DND-41 (cell line): ENCODE data around the gene TAGAP.

ENCODE experiments used
- ATAC-seq: fragments of 200-7000 bp; cut with Tn5 transposase; 3 replicates; pipeline ENCODE4 v1.9.1; 2021; ENCODE audit warnings: low read depth; ENCODE audit not compliant: insufficient read depth
- DNase-seq: peaks from one replicate; pipeline ENCODE4 v3.0.0-alpha.2; 2020
- H2AFZ ChIP-seq: 2 replicates; pipeline ENCODE4 v1.6.0; 2012; ENCODE audit warnings: low read depth, low read length
- H3K27ac ChIP-seq: 2 replicates; pipeline ENCODE4 v1.5.1; 2012; ENCODE audit warnings: low read length, inconsistent platforms
- H3K27me3 ChIP-seq: fragments of 200-600 bp; sonication (generic); 2 replicates; pipeline ENCODE4 v1.6.0; 2012; ENCODE audit warnings: low read length, mild to moderate bottlenecking, inconsistent platforms; ENCODE audit not compliant: insufficient read depth, poor library complexity
- H3K36me3 ChIP-seq: 2 replicates; pipeline ENCODE4 v1.5.1; 2012; ENCODE audit warnings: low read length, inconsistent platforms; ENCODE audit not compliant: insufficient read depth
- H3K4me1 ChIP-seq: 2 replicates; pipeline ENCODE4 v1.5.1; 2012; ENCODE audit warnings: mild to moderate bottlenecking, low read length; ENCODE audit not compliant: insufficient read depth
- H3K4me2 ChIP-seq: 2 replicates; pipeline ENCODE4 v1.6.0; 2012; ENCODE audit warnings: mild to moderate bottlenecking, moderate library complexity, low read length, inconsistent platforms; ENCODE audit not compliant: insufficient read depth
- H3K4me3 ChIP-seq, 2 experiments: fragments of 200-600 bp in 1 of 2; shearing (Covaris generic) in 1 of 2; 2 replicates each; pipeline ENCODE4 v1.5.1; 2012 to 2016; ENCODE audit warnings: inconsistent platforms in 2 of 2, low read length in 2 of 2, mild to moderate bottlenecking in 2 of 2, low read depth in 1 of 2, moderate library complexity in 1 of 2
- H3K79me2 ChIP-seq: 2 replicates; pipeline ENCODE4 v1.6.0; 2012; ENCODE audit warnings: low read length, inconsistent platforms; ENCODE audit not compliant: insufficient read depth
- H3K9ac ChIP-seq: 2 replicates; pipeline ENCODE4 v1.6.0; 2012; ENCODE audit warnings: low read depth, mild to moderate bottlenecking, inconsistent platforms, low read length, moderate library complexity
- H3K9me3 ChIP-seq: 2 replicates; pipeline ENCODE4 v1.5.1; 2012; ENCODE audit warnings: low read length, moderate library complexity, mild to moderate bottlenecking, inconsistent platforms; ENCODE audit not compliant: insufficient read depth, severe bottlenecking
- H4K20me1 ChIP-seq: 2 replicates; pipeline ENCODE4 v1.6.0; 2012; ENCODE audit warnings: low read length; ENCODE audit not compliant: insufficient read depth
- EZH2 ChIP-seq: IDR thresholded peaks from 3 replicates; pipeline ENCODE4 v1.6.1; 2012; ENCODE audit warnings: borderline replicate concordance, low read depth, mild to moderate bottlenecking, moderate library complexity, low read length, inconsistent platforms; ENCODE audit not compliant: severe bottlenecking
- TF ChIP-seq, protein P1 (sequence below): IDR thresholded peaks from 2 replicates; pipeline ENCODE4 v1.5.1; 2012; ENCODE audit warnings: borderline replicate concordance, low read length, moderate library complexity, mild to moderate bottlenecking; ENCODE audit not compliant: poor library complexity, severe bottlenecking; ENCODE audit errors: extremely low read depth

The TAGAP gene

DNA sequence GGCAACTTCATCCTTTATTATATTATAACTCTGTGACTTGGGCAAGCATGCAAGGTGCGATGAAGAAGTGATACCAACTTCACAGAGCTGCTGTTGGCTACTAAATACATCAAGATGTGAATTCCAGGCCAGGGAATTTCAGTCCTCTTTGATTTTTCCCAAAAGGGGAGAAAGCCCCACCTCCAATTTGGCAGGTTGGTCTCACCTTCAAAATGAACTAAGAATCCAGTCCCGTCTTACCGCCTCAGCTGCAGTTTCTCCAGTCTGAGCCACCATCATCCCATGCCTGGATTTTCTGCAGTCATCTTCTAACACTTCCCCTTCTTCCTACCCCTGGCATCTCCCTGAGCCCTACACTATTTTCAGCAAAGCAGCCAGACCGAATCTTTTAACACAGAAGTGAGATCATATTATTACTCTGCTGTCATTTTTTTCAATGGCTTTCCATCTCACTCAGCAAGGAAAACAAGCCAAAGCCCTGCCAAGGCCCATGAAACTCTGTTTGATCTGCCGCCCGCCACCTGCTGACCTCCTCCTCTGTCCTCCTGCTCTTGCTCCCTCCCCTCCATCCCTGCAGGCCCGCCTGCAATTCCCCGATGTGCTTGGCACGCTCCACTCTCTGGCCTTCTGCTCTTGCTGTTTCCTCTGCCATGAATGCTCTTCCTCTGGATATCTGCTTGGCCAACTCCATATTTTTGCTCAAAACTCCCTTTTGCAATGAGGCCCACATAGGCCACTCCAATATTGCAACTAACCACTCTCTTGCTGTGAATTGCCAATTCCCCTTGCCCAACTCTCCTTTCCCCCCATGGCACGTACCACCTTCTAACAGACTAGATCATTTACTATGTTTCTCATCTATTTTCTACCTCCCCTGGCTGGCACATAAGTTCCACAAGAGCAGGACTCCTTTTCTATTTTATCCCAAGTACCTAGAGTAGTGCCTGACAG lies 46.0 kb upstream of the TAGAP start:
- TF ChIP-seq, protein P1, sequence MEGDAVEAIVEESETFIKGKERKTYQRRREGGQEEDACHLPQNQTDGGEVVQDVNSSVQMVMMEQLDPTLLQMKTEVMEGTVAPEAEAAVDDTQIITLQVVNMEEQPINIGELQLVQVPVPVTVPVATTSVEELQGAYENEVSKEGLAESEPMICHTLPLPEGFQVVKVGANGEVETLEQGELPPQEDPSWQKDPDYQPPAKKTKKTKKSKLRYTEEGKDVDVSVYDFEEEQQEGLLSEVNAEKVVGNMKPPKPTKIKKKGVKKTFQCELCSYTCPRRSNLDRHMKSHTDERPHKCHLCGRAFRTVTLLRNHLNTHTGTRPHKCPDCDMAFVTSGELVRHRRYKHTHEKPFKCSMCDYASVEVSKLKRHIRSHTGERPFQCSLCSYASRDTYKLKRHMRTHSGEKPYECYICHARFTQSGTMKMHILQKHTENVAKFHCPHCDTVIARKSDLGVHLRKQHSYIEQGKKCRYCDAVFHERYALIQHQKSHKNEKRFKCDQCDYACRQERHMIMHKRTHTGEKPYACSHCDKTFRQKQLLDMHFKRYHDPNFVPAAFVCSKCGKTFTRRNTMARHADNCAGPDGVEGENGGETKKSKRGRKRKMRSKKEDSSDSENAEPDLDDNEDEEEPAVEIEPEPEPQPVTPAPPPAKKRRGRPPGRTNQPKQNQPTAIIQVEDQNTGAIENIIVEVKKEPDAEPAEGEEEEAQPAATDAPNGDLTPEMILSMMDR = no peak
- TF ChIP-seq EZH2 = no peak

DNA sequence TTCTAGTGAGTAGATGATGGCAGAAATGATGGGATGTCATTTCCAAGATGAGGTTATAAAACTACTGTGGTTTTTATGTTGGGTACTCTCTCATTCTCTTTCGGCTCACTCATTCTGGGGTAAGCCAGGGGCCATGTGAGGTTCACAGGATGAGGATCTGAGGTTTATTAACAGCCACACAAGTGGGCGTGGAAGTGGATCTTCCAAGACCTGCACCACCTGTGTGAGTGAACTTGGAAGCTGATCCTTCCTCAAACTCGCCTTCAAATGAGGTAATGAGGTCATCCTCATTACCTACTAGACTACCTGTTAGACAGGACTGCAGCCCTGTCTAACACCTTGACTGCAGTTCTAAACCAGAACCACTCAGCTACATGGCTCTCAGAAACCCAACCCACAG lies 45.1 kb upstream of the TAGAP start:
- no peak for DNase-seq
- H3K36me3 ChIP-seq = no peaks in the 10 kb centered on the region
- H3K27ac ChIP-seq = no peak overlapping the region
- no peaks in the 10 kb centered on the region for H3K79me2 ChIP-seq
- no peak overlapping the region for H3K9ac ChIP-seq
- no peaks in the 10 kb centered on the region for H4K20me1 ChIP-seq
- TF ChIP-seq, protein P1 = no peak
- TF ChIP-seq EZH2 = no peak
- no peak overlapping the region for H3K4me3 ChIP-seq
- H2AFZ ChIP-seq = no peak overlapping the region
- H3K4me1 ChIP-seq = peaks cover 1% of the 10 kb centered on the region; the same call in 1 of the 2 replicates
- H3K27me3 ChIP-seq = no peaks in the 10 kb centered on the region
- ATAC-seq = no peak
- H3K4me2 ChIP-seq = no peak overlapping the region
- H3K9me3 ChIP-seq = no peaks in the 10 kb centered on the region

More for the DNA sequence above, 46.0 kb upstream of the TAGAP start:
- H3K4me2 ChIP-seq = no peak overlapping the region
- peaks cover 3% of the 10 kb centered on the region; the same call in 1 of the 2 replicates for H3K4me1 ChIP-seq
- no peak overlapping the region for H3K27ac ChIP-seq
- no peaks in the 10 kb centered on the region for H3K36me3 ChIP-seq
- H3K9me3 ChIP-seq = no peaks in the 10 kb centered on the region
- H3K79me2 ChIP-seq = no peaks in the 10 kb centered on the region
- H4K20me1 ChIP-seq = no peaks in the 10 kb centered on the region
- no peak overlapping the region for H3K9ac ChIP-seq
- DNase-seq = no peak
- no peak overlapping the region for H2AFZ ChIP-seq
- ATAC-seq = no peak
- H3K4me3 ChIP-seq = no peak overlapping the region
- H3K27me3 ChIP-seq = no peaks in the 10 kb centered on the region

DNA sequence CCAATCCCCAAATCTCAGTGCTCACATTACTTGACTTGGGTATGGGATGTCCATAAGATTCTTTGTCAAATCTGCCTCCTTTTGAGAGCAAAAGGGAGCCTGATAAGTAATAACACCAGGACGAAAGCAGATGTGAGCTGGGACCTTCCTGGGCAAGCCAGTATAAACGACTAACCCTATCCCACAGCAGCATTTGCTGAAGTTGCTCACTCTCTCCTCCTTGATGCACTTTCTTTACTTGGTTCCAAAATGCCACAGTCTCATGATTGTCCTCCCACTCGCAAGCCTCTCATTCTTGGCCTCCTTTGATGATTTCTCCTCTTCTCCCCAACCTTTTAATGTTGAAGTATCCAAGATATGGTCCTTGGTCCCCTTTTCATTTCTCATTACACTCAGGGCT lies 44.7 kb upstream of the TAGAP start:
- Histone ChIP-seq H3K4me1 (no peaks in the 10 kb centered on the region), H3K4me3 (no peak overlapping the region), H3K4me2 (no peak overlapping the region), H3K27ac (no peak overlapping the region), H3K79me2 (no peaks in the 10 kb centered on the region), H3K9me3 (no peaks in the 10 kb centered on the region), H3K36me3 (no peaks in the 10 kb centered on the region), H3K9ac (no peak overlapping the region), H3K27me3 (no peaks in the 10 kb centered on the region), H2AFZ (no peak overlapping the region), H4K20me1 (no peaks in the 10 kb centered on the region)
- ATAC-seq (no peak), DNase-seq (peak; percentile 0)
- TF ChIP-seq EZH2 = no peak
- TF ChIP-seq, protein P1 = no peak
